ENCODE data around the gene OR52B2.

The OR52B2 gene

GRCh38 chr11:6204706-6205105, 34.6 kb upstream of the OR52B2 start:
- DNase-seq (ENCODE audit: low spot score) = no peak
- Histone ChIP-seq H3K36me3 (ENCODE audit: low read depth) (peaks cover 6% of the 10 kb centered on the region; the same call in 1 of the 2 replicates), H3K4me1 (ENCODE audit: insufficient read depth, poor library complexity, severe bottlenecking) (no peaks in the 10 kb centered on the region), H3K4me3 (ENCODE audit: severe bottlenecking) (no peak overlapping the region), H3K27me3 (ENCODE audit: insufficient read depth, poor library complexity, severe bottlenecking) (no peaks in the 10 kb centered on the region), H3K27ac (ENCODE audit: poor library complexity, severe bottlenecking) (no peak overlapping the region), H3K9me3 (ENCODE audit: severe bottlenecking) (no peaks in the 10 kb centered on the region)
- no peak for TF ChIP-seq CTCF (IDR thresholded peaks at IDR 0.05; ENCODE audit: poor library complexity, severe bottlenecking)
- ATAC-seq (ENCODE audit: low read depth) = peak; percentile 29; the same call in 1 of the 3 replicates

GRCh38 chr11:6203327-6203726, 33.2 kb upstream of the OR52B2 start:
- no peak for TF ChIP-seq CTCF (IDR thresholded peaks at IDR 0.05; ENCODE audit: poor library complexity, severe bottlenecking)
- no peak for DNase-seq (ENCODE audit: low spot score)
- Histone ChIP-seq H3K4me3 (ENCODE audit: severe bottlenecking) (no peak overlapping the region), H3K4me1 (ENCODE audit: insufficient read depth, poor library complexity, severe bottlenecking) (no peaks in the 10 kb centered on the region), H3K27ac (ENCODE audit: poor library complexity, severe bottlenecking) (no peak overlapping the region), H3K27me3 (ENCODE audit: insufficient read depth, poor library complexity, severe bottlenecking) (no peaks in the 10 kb centered on the region), H3K36me3 (ENCODE audit: low read depth) (0 out of 2 replicates have a peak, but pooled peaks cover 3% of the 10 kb centered on the region), H3K9me3 (ENCODE audit: severe bottlenecking) (no peaks in the 10 kb centered on the region)
- no peak for ATAC-seq (ENCODE audit: low read depth)

- H3K27me3 ChIP-seq (ENCODE audit: insufficient read depth, poor library complexity, severe bottlenecking) = no peaks in the 10 kb centered on the region
- no peak overlapping the region for H3K27ac ChIP-seq (ENCODE audit: poor library complexity, severe bottlenecking)
- no peaks in the 10 kb centered on the region for H3K9me3 ChIP-seq (ENCODE audit: severe bottlenecking)
- H3K4me3 ChIP-seq (ENCODE audit: severe bottlenecking) = no peak overlapping the region
- no peak for TF ChIP-seq CTCF (IDR thresholded peaks at IDR 0.05; ENCODE audit: poor library complexity, severe bottlenecking)
- no peak for ATAC-seq (ENCODE audit: low read depth)
- no peaks in the 10 kb centered on the region for H3K4me1 ChIP-seq (ENCODE audit: insufficient read depth, poor library complexity, severe bottlenecking)
- no peak for DNase-seq (ENCODE audit: low spot score)
- 0 out of 2 replicates have a peak, but pooled peaks cover 3% of the 10 kb centered on the region for H3K36me3 ChIP-seq (ENCODE audit: low read depth)
These were observed 31.9 kb upstream of the OR52B2 start for GRCh38 chr11:6202041-6202440.

- H3K9me3 ChIP-seq (ENCODE audit: severe bottlenecking) = no peaks in the 10 kb centered on the region
- ATAC-seq (ENCODE audit: low read depth) (no peak), DNase-seq (ENCODE audit: low spot score) (no peak)
- no peak overlapping the region for H3K4me3 ChIP-seq (ENCODE audit: severe bottlenecking)
- no peak for TF ChIP-seq CTCF (IDR thresholded peaks at IDR 0.05; ENCODE audit: poor library complexity, severe bottlenecking)
- no peaks in the 10 kb centered on the region for H3K4me1 ChIP-seq (ENCODE audit: insufficient read depth, poor library complexity, severe bottlenecking)
- no peak overlapping the region for H3K27ac ChIP-seq (ENCODE audit: poor library complexity, severe bottlenecking)
- H3K27me3 ChIP-seq (ENCODE audit: insufficient read depth, poor library complexity, severe bottlenecking) = no peaks in the 10 kb centered on the region
- 0 out of 2 replicates have a peak, but pooled peaks cover 3% of the 10 kb centered on the region for H3K36me3 ChIP-seq (ENCODE audit: low read depth)
These were observed 31.4 kb upstream of the OR52B2 start for GRCh38 chr11:6201481-6201880.

- 0 out of 2 replicates have a peak, but pooled peaks cover 3% of the 10 kb centered on the region for H3K36me3 ChIP-seq (ENCODE audit: low read depth)
- no peaks in the 10 kb centered on the region for H3K9me3 ChIP-seq (ENCODE audit: severe bottlenecking)
- no peak overlapping the region for H3K4me3 ChIP-seq (ENCODE audit: severe bottlenecking)
- no peaks in the 10 kb centered on the region for H3K4me1 ChIP-seq (ENCODE audit: insufficient read depth, poor library complexity, severe bottlenecking)
- DNase-seq (ENCODE audit: low spot score) (no peak), ATAC-seq (ENCODE audit: low read depth) (no peak)
- H3K27me3 ChIP-seq (ENCODE audit: insufficient read depth, poor library complexity, severe bottlenecking) = no peaks in the 10 kb centered on the region
- no peak overlapping the region for H3K27ac ChIP-seq (ENCODE audit: poor library complexity, severe bottlenecking)
- TF ChIP-seq CTCF (IDR thresholded peaks at IDR 0.05; ENCODE audit: poor library complexity, severe bottlenecking) = no peak
These were observed 30.8 kb upstream of the OR52B2 start for GRCh38 chr11:6200975-6201374.
